GM18868 (cell line): ENCODE data around the gene MYADML2.

Experiments used
- ATAC-seq: cut with Tn5 transposase; IDR thresholded peaks from one replicate; pipeline ENCODE4 v1.9.1; 2021; ENCODE audit warnings: mild to moderate bottlenecking, moderate library complexity; ENCODE audit not compliant: unreplicated experiment

Gene MYADML2

GRCh38 chr17:81912441-81913309, 34.4 kb downstream of the MYADML2 start:
- ATAC-seq = no peak

GRCh38 chr17:81911969-81912368, 35.1 kb downstream of the MYADML2 start:
- ATAC-seq = no peak

- peak; percentile 73 for ATAC-seq
Measured at GRCh38 chr17:81911277-81911961, 35.6 kb downstream of the MYADML2 start, which contains the start of gene PCYT2. Gene PCYT2 (minus strand): TSS chr17:81911399. CDS start chr17:81911355, 44 bp downstream.

- ATAC-seq = peak; percentile 23
Measured at GRCh38 chr17:81910840-81911276, 36.2 kb downstream of the MYADML2 start.

GRCh38 chr17:81909966-81910839, 36.8 kb downstream of the MYADML2 start:
- no peak for ATAC-seq

GRCh38 chr17:81909231-81909630, 37.8 kb downstream of the MYADML2 start:
- no peak for ATAC-seq

GRCh38 chr17:81908793-81909192, 38.2 kb downstream of the MYADML2 start:
- no peak for ATAC-seq

GRCh38 chr17:81907219-81908145, 39.6 kb downstream of the MYADML2 start:
- no peak for ATAC-seq

- no peak for ATAC-seq
Measured at GRCh38 chr17:81906476-81907218, 40.4 kb downstream of the MYADML2 start.

- ATAC-seq = no peak
Measured at GRCh38 chr17:81905993-81906392, 41.0 kb downstream of the MYADML2 start.

- no peak for ATAC-seq
Measured at GRCh38 chr17:81905424-81905875, 41.6 kb downstream of the MYADML2 start.

GRCh38 chr17:81904600-81905423, 42.2 kb downstream of the MYADML2 start:
- ATAC-seq = no peak

- no peak for ATAC-seq
Measured at GRCh38 chr17:81903896-81904599, 43.0 kb downstream of the MYADML2 start.

GRCh38 chr17:81903415-81903831, 43.6 kb downstream of the MYADML2 start:
- no peak for ATAC-seq

GRCh38 chr17:81902653-81903414, 44.2 kb downstream of the MYADML2 start:
- no peak for ATAC-seq

- no peak for ATAC-seq
Measured at GRCh38 chr17:81902023-81902652, 44.9 kb downstream of the MYADML2 start, which contains the start of gene NPB. Gene NPB (plus strand): TSS chr17:81902238. CDS start chr17:81902278, 40 bp downstream.
